NCI-H128 (cell line): Measurements from ENCODE around the gene WBP1L.
"Not testable (repeated sequence)": the region's sequence is repeated elsewhere in the genome, so short reads cannot be mapped to it uniquely, and the experiment has no call there.

ENCODE experiments used
- DNase-seq: peaks from one replicate; lab custom pipeline; 2025; ENCODE audit not compliant: unreplicated experiment; lab: John Stamatoyannopoulos, UW

The WBP1L gene

GRCh38 chr10:102743588-102744373, at the start of gene WBP1L:
Gene WBP1L, plus strand, starts transcription at chr10:102743948. Its CDS starts 106 bp downstream, at chr10:102744054.
- peak; percentile 88 for DNase-seq

DNA sequence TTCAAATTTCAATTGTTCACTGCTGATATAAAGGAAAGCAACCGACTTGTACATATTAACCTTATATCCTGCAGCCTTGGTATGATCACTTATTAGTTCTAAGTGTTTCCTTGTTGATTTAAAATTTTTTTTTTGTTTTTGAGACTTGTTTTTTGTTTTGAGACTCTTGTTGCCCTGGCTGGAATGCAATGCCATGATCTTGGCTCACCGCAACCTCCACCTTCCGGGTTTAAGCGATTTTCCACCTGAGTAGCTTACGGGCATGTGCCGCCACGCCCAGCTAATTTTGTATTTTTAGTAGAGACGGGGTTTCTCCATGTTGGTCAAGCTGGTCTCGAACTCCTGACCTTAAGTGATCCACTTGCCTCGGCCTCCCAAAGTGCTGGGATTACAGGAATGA, 48.3 kb upstream of the WBP1L start:
- not testable (repeated sequence) for DNase-seq

DNA sequence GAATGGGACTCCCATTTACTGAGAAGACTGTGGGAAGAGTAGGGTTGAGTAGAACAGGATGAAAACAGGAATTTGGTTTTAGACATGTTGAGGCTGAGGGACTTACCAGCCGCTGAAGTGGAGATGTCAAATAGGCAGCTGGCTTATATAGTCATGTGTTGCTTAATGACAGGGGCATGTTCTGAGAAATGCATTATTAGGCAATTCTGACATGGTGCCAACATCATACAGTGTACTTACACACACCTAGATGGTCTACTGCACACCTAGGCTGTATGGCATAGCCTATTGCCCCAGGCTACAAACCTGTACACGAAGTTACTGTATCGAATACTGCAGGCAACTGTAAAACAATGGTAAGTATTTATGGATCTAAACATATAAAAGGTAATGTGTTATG, 47.0 kb upstream of the WBP1L start:
- no peak for DNase-seq

- no peak for DNase-seq
These were observed 44.9 kb upstream of the WBP1L start for GRCh38 chr10:102698894-102699293.

- no peak for DNase-seq
These were observed 42.5 kb upstream of the WBP1L start for GRCh38 chr10:102701272-102701671.

GRCh38 chr10:102701796-102702195, 42.0 kb upstream of the WBP1L start:
- DNase-seq = no peak

- no peak for DNase-seq
These were observed 41.0 kb upstream of the WBP1L start for GRCh38 chr10:102702742-102703141.

GRCh38 chr10:102704915-102705314, 38.8 kb upstream of the WBP1L start:
- no peak for DNase-seq

DNA sequence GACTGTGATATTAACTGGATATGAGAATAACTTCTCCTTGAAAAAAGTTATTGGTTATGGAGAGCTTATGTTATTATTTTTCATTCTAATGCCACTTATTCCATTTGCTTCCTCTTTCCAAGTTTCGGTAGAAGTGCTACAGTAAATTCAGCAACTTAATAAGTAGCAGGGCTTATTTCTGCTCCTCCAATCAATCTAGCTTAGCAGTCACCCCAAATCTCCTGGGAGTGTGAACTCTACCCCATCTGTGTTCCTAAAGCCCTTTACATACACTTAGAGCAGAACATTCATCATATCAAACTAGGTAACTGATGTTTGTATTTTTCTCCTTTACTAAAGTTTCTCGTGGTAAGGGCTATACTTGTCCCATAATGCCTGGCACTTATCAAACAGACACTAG, 38.2 kb upstream of the WBP1L start:
- no peak for DNase-seq

DNA sequence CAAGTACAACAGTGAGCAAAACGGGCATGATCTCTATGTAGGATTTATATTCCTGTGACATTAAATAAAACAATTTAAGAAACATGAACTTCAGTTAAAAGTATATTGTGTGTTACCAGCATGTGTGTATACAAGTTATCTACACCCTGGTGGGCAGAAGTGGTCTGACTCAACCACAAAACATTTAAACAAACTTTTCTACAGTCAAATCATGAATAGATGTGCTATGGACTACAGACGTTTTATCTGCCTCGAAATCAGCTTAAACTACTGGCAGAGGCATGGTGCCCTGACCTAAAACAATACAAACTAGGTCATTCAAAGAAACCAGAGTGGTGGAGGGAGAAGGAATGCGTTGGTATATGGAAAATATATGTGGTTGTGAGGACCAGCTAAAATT, 33.1 kb upstream of the WBP1L start:
- no peak for DNase-seq

GRCh38 chr10:102712089-102712488, 31.7 kb upstream of the WBP1L start:
- DNase-seq = no peak

DNA sequence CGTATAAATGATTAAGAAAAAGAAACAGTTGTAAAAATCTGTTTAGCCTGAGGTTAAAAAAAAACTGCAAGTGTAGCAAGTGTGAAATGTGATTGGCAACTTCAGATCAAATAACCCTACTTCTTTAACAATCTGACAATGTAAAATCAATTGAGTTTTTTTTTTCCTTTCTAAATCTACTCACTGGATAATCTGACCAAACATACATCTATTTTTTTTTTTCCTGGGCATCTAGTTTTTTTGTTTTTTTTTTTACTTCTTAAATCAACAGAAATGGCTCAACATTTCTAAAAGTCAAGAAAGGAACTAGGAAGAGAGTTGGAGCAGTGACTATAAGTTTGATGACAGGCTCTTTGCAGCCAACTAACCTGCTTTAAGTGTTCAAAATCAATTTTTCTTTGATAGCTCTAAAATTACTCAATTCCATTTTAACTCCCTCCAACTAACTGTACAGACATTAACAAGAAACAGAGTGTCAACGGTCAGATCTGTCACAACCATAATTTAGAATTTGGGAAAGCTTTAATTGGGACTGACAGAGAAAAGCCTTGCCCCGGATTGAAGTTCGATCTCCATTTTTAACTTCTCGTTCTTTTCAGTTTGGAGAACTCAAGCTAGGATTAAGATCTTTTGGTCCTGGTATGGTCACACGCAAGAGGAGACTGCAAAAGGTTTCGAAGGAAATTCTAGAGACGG, 30.8 kb upstream of the WBP1L start:
- no peak for DNase-seq

DNA sequence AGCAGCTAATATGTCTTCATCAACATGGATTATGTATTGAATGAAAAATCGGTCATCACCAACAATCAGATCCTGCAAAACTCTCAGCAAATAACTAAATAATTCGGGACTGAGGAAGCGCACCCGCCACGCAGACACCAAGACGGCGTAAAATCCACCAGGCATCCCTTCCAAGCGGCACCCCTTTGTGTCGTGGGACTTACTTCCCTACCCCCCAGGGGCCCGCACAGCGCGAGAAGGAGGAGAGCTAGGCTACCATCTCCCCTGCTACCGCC, 30.3 kb upstream of the WBP1L start:
- DNase-seq = no peak

DNA sequence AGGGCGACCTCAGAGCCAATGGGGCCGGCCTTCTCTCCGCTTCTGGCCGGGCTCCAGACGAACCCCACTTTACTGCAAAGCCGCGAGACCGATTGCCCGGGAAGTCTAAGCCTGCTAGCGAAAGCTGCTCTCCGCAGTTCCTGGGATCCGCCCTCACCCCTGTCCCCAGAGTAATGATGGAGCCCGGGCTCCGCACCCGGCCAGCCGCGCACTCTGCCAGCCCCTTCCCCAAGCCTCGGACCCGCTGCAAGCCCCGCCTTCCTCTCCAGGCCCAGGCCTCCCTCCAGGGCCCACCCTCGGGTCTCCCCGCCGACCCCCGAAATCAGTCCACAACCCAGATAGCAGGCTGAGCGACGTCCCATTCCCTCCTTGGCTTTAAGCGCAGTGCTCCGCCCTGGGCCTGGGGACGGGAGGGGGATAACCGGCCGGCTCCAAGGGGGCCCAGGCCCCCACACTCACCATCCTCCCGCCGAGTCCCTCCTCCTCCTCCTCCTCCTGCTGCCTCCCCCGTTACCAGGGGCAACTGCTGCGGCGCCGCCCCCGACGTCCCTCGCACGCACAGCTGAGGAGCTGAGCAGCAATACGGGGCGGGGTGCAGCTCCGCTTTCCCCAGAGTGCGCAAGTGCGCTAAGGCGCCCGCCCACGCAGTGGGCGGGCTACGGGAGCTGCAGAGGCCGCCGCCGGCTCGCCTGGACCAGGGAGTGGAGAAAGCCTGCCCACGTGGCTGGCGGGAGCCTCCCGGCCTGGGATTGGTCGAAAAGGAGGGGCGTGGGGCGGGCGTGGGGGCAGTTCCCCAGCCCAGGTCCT, 29.7 kb upstream of the WBP1L start, which contains the start of gene ARL3:
TSS of gene ARL3 (minus strand) at position 584 of the 807 bp plus-strand sequence. CDS start at position 462, 122 bp downstream.
- peak; percentile 85 for DNase-seq

- DNase-seq = no peak
These were observed 28.9 kb upstream of the WBP1L start, which contains the start of gene SFXN2 for GRCh38 chr10:102714621-102715455. Gene SFXN2, plus strand, starts transcription at chr10:102714636. Its CDS starts 12,001 bp downstream, at chr10:102726637.

GRCh38 chr10:102715880-102716279, 27.9 kb upstream of the WBP1L start:
- no peak for DNase-seq

- not testable (repeated sequence) for DNase-seq
These were observed 26.7 kb upstream of the WBP1L start for GRCh38 chr10:102716900-102717565.

DNA sequence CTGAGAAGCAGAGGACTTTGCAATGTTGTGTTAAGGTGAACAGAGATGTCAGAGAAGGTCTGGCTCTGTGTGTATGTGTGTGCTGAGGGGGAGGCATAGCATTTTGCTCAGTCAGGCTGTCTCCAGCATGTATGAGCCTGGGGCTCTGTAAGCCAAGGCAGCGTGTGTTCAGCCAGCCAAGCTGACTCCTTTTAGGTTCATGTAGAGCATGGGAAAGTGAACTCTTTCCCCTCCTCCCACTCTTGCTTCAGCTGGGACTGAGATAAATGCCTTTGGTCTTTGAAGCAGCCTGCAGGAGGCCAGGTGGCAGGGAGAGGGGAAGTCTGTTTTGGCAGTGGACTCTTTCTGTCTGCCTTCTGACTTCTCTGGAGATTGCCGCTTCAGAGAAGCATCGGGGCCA, 25.5 kb upstream of the WBP1L start:
- DNase-seq = no peak

DNA sequence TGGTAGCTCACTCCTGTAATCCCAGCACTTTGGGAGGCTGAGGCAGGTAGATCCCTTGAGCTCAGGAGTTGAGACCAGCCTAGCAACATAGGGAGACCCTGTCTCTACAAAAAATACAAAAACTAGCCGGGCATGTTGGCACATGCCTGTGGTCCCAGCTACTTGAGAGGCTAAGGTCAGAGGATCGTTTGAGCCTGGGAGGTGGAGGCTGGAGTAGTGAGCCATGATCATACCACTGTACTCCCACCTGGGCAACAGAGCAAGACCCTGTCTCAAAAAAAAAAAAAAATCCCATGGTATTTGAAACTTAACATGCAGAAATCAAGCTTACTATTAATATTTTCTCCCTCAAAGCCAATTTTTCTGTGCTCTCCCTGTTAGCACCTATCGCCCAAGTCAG, 23.4 kb upstream of the WBP1L start:
- no peak for DNase-seq

- DNase-seq = no peak
These were observed 22.9 kb upstream of the WBP1L start for GRCh38 chr10:102720775-102721301.
